Gastroesophageal sphincter (tissue), 3 donors: ENCODE data around the gene GRID1.

Source experiments
- POLR2A ChIP-seq, 2 donors: fragments of 450-650 bp; IDR thresholded peaks; one replicate each; pipeline ENCODE4 v1.6.1; 2017; ENCODE audit warnings: antibody characterized with exemption in 2 of 2, mild to moderate bottlenecking in 2 of 2, moderate library complexity in 1 of 2
- POLR2AphosphoS5 ChIP-seq: sonication (generic); formaldehyde crosslinking; IDR thresholded peaks from one replicate; pipeline ENCODE4 v1.6.1; 2017; ENCODE audit warnings: antibody characterized with exemption
- TF ChIP-seq, protein P1 (sequence below), 4 experiments: fragments of 200-600 bp in 2 of 4; fragments of 450-650 bp in 2 of 4; sonication (generic) in 1 of 4; IDR thresholded peaks; one replicate each; pipeline ENCODE4 v1.5.1; 2017 to 2019; ENCODE audit warnings: antibody characterized with exemption in 4 of 4, mild to moderate bottlenecking in 2 of 4, moderate library complexity in 2 of 4

DNA sequence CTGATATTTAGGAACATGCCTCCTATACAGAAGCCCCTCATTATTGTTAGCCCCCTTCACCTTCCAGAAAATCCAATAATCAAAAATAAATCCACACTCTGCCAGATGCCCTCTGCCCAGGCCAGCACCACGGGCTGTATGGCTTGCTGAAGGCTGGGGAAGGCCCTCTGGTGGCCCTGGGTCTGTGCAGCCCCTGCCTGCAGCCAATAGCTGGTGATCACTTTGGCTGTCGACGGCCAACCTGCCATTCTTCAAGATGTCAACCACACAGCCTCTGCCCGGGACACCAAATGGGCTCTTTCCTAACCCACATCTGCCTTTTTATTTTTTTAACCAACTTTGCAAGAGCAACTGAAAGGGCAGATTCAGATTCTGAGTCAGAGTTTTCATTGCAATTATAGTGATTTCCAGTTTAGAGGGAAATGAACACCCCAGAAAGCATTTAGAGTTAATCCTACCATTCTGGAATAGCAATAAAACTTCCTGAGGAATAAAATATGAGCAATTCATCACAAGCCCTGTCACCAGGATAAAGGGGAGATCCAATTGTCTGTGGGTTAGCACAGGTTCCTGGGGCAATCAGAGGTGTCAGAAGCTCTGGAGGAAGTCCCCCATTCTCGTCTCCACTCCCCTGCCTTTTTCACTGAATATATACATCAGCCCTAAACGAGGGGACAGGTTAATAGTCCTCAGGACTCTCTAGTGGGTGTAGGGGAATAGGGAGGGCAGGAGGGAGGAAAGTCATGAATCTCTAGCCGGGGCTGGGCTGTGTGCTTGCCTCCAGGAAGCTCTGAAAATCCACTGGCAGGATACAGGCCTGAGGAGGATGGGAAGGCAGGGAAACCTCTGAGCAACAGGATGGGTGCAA lies 211.3 kb downstream of the GRID1 start:
- TF ChIP-seq, protein P1, sequence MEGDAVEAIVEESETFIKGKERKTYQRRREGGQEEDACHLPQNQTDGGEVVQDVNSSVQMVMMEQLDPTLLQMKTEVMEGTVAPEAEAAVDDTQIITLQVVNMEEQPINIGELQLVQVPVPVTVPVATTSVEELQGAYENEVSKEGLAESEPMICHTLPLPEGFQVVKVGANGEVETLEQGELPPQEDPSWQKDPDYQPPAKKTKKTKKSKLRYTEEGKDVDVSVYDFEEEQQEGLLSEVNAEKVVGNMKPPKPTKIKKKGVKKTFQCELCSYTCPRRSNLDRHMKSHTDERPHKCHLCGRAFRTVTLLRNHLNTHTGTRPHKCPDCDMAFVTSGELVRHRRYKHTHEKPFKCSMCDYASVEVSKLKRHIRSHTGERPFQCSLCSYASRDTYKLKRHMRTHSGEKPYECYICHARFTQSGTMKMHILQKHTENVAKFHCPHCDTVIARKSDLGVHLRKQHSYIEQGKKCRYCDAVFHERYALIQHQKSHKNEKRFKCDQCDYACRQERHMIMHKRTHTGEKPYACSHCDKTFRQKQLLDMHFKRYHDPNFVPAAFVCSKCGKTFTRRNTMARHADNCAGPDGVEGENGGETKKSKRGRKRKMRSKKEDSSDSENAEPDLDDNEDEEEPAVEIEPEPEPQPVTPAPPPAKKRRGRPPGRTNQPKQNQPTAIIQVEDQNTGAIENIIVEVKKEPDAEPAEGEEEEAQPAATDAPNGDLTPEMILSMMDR (IDR thresholded peaks at IDR 0.05) = no peak
- TF ChIP-seq POLR2AphosphoS5 = no peak
- no peak for TF ChIP-seq POLR2A (IDR thresholded peaks at IDR 0.05)
